Diencephalon (tissue), 1 donor: ENCODE data around the gene PXMP4. TPM values are rescaled to one million over a fixed set of nuclear protein-coding genes. Genes with fewer than 3 reads are reported as not detected.

ENCODE experiments used
- total RNA-seq: library from RNA; depleted of rRNA; stranded (reverse); fragments of >200 nt; gene quantifications from one replicate; pipeline ENCODE4 v1.2.3, GENCODE V29; 2014

The PXMP4 gene
- total RNA-seq: 9.7 TPM

GRCh38 chr20:33719989-33720709 lies at the start of gene PXMP4:
PXMP4 (minus strand) TSS chr20:33720310; CDS start chr20:33720207, 103 bp downstream.

GRCh38 chr20:33731693-33732165 lies 11.6 kb upstream of the PXMP4 start, which contains the start of gene ZNF341:
ZNF341 (plus strand) TSS chr20:33731996; CDS start chr20:33732022, 26 bp downstream.

GRCh38 chr20:33686100-33686983 lies 33.8 kb downstream of the PXMP4 start, which contains the start of gene E2F1:
E2F1 (minus strand) TSS chr20:33686385; CDS start chr20:33686264, 121 bp downstream.

GRCh38 chr20:33674294-33675135 lies 45.6 kb downstream of the PXMP4 start, which contains the start of gene NECAB3:
NECAB3 (minus strand) TSS chr20:33674428; CDS start chr20:33674352, 76 bp downstream.

GRCh38 chr20:33666293-33667244 lies 53.5 kb downstream of the PXMP4 start, which contains the start of gene ACTL10:
ACTL10 (plus strand) TSS chr20:33666943; CDS start chr20:33667498, 555 bp downstream.

GRCh38 chr20:33662172-33662571 lies 57.9 kb downstream of the PXMP4 start, which contains the start of gene C20orf144:
C20orf144 (plus strand) TSS chr20:33662327; CDS start chr20:33662346, 19 bp downstream.

Other genes with a start within 250 kb of the PXMP4 start
- 23.5 TPM for gene CBFA2T2, start 230.2 kb downstream of the PXMP4 start, total RNA-seq
- gene C20orf144, start 58.0 kb downstream of the PXMP4 start, total RNA-seq: not detected
- 0.46 TPM for gene ACTL10, start 53.4 kb downstream of the PXMP4 start, total RNA-seq
- gene NECAB3, start 45.9 kb downstream of the PXMP4 start, total RNA-seq: 32.3 TPM
- gene E2F1, start 33.9 kb downstream of the PXMP4 start, total RNA-seq: 3.7 TPM
- gene ZNF341, start 11.7 kb upstream of the PXMP4 start, total RNA-seq: 2.3 TPM
- gene CHMP4B, start 91.0 kb upstream of the PXMP4 start, total RNA-seq: 39.4 TPM